GM23248 (cell line): ENCODE data around the gene HOXA11. TPM values are rescaled to one million over a fixed set of nuclear protein-coding genes. Genes with fewer than 3 reads are reported as not detected.

Experiments used
- DNase-seq: peaks from one replicate; pipeline ENCODE4 v3.0.0-alpha.2; 2015
- H2AFZ ChIP-seq: fragments of 200-600 bp; sonication (generic); 2 replicates; pipeline ENCODE4 v1.6.1; 2016; ENCODE audit warnings: antibody characterized with exemption
- H3F3A ChIP-seq: fragments of 200-600 bp; sonication (generic); 2 replicates; pipeline ENCODE4 v1.6.1; 2016; ENCODE audit warnings: mild to moderate bottlenecking, antibody characterized with exemption, mixed run types; ENCODE audit not compliant: insufficient read depth
- H3K27ac ChIP-seq: fragments of 200-600 bp; sonication (generic); 2 replicates; pipeline ENCODE4 v1.5.1; 2016; ENCODE audit warnings: mild to moderate bottlenecking
- H3K27me3 ChIP-seq: fragments of 200-600 bp; sonication (generic); replicated peaks from 2 replicates; pipeline ENCODE4 v1.6.1; 2016; ENCODE audit warnings: mild to moderate bottlenecking; ENCODE audit not compliant: insufficient read depth
- H3K36me3 ChIP-seq: fragments of 200-600 bp; sonication (generic); 2 replicates; pipeline ENCODE4 v1.6.1; 2016; ENCODE audit warnings: low read depth, mild to moderate bottlenecking
- H3K4me1 ChIP-seq: fragments of 200-600 bp; sonication (generic); 2 replicates; pipeline ENCODE4 v1.6.1; 2016; ENCODE audit warnings: mild to moderate bottlenecking; ENCODE audit not compliant: insufficient read depth
- H3K4me2 ChIP-seq: fragments of 200-600 bp; sonication (generic); one replicate; pipeline ENCODE4 v1.6.1; 2016; ENCODE audit warnings: mild to moderate bottlenecking; ENCODE audit not compliant: unreplicated experiment
- H3K4me3 ChIP-seq: fragments of 200-600 bp; sonication (generic); 2 replicates; pipeline ENCODE4 v1.5.1; 2016; ENCODE audit warnings: mild to moderate bottlenecking
- H3K79me2 ChIP-seq: fragments of 200-600 bp; sonication (generic); 2 replicates; pipeline ENCODE4 v1.6.1; 2016; ENCODE audit warnings: mild to moderate bottlenecking; ENCODE audit not compliant: insufficient read depth
- H3K9ac ChIP-seq: fragments of 200-600 bp; sonication (generic); 2 replicates; pipeline ENCODE4 v1.6.1; 2016; ENCODE audit warnings: mild to moderate bottlenecking
- H3K9me2 ChIP-seq: fragments of 200-600 bp; sonication (generic); 2 replicates; pipeline ENCODE4 v1.6.1; 2016; ENCODE audit warnings: mixed run types, mild to moderate bottlenecking, moderate library complexity; ENCODE audit not compliant: insufficient read depth
- H3K9me3 ChIP-seq: fragments of 200-600 bp; sonication (generic); one replicate; pipeline ENCODE4 v1.6.1; 2017; ENCODE audit warnings: low read depth
- H4K20me1 ChIP-seq: fragments of 200-600 bp; sonication (generic); 2 replicates; pipeline ENCODE4 v1.6.0; 2016; ENCODE audit not compliant: insufficient read depth
- EZH2 ChIP-seq: fragments of 200-600 bp; sonication (generic); IDR thresholded peaks from 2 replicates; pipeline ENCODE4 v1.6.1; 2018; ENCODE audit warnings: antibody characterized with exemption, mild to moderate bottlenecking; ENCODE audit not compliant: insufficient read depth, poor library complexity, severe bottlenecking
- EZH2phosphoT487 ChIP-seq: fragments of 200-600 bp; sonication (generic); IDR thresholded peaks from 2 replicates; pipeline ENCODE4 v1.6.1; 2018; ENCODE audit warnings: antibody characterized with exemption, moderate library complexity, mild to moderate bottlenecking, low read depth; ENCODE audit not compliant: insufficient read depth
- WGBS, 2 experiments: methylation state at CpG; one replicate each; pipeline ENCODE4 v1.1.6; 2015 to 2017; ENCODE audit warnings: low lambda C conversion rate in 2 of 2, low coverage in 1 of 2; ENCODE audit errors: missing lambda C conversion rate in 2 of 2; 5-methylcytosine and 5-hydroxymethylcytosine counted together
- in situ Hi-C: fragments of 300-500 bp; cut with MboI; formaldehyde crosslinking; loops from 2 replicates; pipeline ENCODE4 v1.15.0; 2020
- polyA plus RNA-seq: library from polyadenylated mRNA; unstranded; fragments of >200 nt; fragmentation: Nextera tagmentation; extraction: Ambion mirVana; gene quantifications from 2 replicates; pipeline ENCODE4 v1.2.1, GENCODE V29; 2016
- total RNA-seq: library from RNA; depleted of rRNA; stranded (reverse); fragments of >200 nt; shearing (Covaris generic); gene quantifications from 2 replicates; pipeline ENCODE4 v1.2.3, GENCODE V29; 2014

The HOXA11 gene
- total and polyA plus RNA-seq, 2 experiments from 2014 or later = 8.0 to 8.3 TPM

- TF ChIP-seq EZH2 (no peak), EZH2phosphoT487 (no peak)
- H4K20me1 ChIP-seq = no peaks in the 10 kb centered on the region
- peaks cover 11% of the 10 kb centered on the region for H3K4me1 ChIP-seq
- WGBS, 2 experiments = 79 to 86% methylated on average over 4 of the region's 4 CpGs
- no peak overlapping the region; the same call in 1 of the 2 replicates for H3K4me3 ChIP-seq
- in situ Hi-C loops = no loop called here
- H3F3A ChIP-seq = peaks cover 8% of the 10 kb centered on the region; the same call in 1 of the 2 replicates
- H2AFZ ChIP-seq = no peak overlapping the region
- DNase-seq = no peak
- H3K27me3 ChIP-seq = no peaks in the 10 kb centered on the region
- no peak overlapping the region for H3K4me2 ChIP-seq
- H3K9ac ChIP-seq = no peak overlapping the region
- H3K36me3 ChIP-seq = no peaks in the 10 kb centered on the region
- no peaks in the 10 kb centered on the region for H3K9me3 ChIP-seq
- no peak overlapping the region for H3K27ac ChIP-seq
- H3K9me2 ChIP-seq = no peaks in the 10 kb centered on the region
- H3K79me2 ChIP-seq = peaks cover 24% of the 10 kb centered on the region
Measured at GRCh38 chr7:27186668-27187474, 1.8 kb upstream of the HOXA11 start.

- 79 to 86% methylated on average over 24 of the region's 24 CpGs for WGBS, 2 experiments
- H3K9ac ChIP-seq = no peak overlapping the region
- H3K27me3 ChIP-seq = no peaks in the 10 kb centered on the region
Measured at GRCh38 chr7:27185854-27186667, 1.0 kb upstream of the HOXA11 start.

DNA sequence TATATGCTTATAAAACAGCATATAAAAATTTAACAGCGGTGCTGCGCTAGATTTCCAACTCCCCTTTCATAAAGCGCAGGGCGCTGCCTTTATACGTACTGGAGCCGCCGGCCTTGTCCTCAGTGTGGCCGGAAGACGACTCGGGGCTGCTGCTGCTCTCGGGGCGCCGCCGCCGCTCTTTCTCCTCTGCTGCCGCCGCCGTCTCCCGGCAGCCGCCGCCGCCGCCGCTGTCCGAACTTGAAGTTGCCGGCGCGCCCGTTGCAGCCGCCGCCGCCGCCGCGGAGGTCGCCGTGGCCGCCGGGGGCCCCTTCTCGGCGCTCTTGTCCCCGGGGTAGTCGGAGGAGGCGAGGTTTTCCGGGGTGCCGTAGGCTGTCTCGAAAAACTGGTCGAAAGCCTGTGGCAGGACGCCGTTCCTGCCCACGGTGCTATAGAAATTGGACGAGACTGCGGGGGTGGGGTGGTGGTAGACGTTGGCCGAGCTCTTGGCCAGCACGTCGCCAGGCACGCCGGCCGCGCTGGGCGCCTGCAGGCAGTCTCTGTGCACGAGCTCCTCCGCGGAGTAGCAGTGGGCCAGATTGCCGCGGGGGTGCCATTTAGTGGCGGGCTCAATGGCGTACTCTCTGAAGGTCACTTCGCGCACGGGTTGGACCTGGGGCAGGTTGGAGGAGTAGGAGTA is 557 bp downstream of the HOXA11 start:
- Histone ChIP-seq H3K9ac (peak overlapping the region; percentile 82), H3K9me3 (no peaks in the 10 kb centered on the region), H4K20me1 (no peaks in the 10 kb centered on the region), H3K4me2 (peak overlapping the region; percentile 100), H3K9me2 (no peaks in the 10 kb centered on the region), H3K79me2 (peaks cover 43% of the 10 kb centered on the region), H3K36me3 (no peaks in the 10 kb centered on the region), H3K4me3 (peak overlapping the region; percentile 87), H3K27ac (peak overlapping the region; percentile 69), H2AFZ (peak overlapping the region; percentile 84), H3F3A (peaks cover 8% of the 10 kb centered on the region; the same call in 1 of the 2 replicates), H3K27me3 (no peaks in the 10 kb centered on the region), H3K4me1 (peaks cover 29% of the 10 kb centered on the region)
- DNase-seq = peak; percentile 83
- in situ Hi-C loops = no loop called here
- 1 to 2% methylated on average over 65 to 70 of the region's 72 CpGs for WGBS, 2 experiments
- no peak for TF ChIP-seq EZH2
- no peak for TF ChIP-seq EZH2phosphoT487

More at GRCh38 chr7:27185854-27186667, 1.0 kb upstream of the HOXA11 start:
- in situ Hi-C loops = no loop called here
- no peak overlapping the region for H3K27ac ChIP-seq
- no peak for DNase-seq
- H2AFZ ChIP-seq = no peak overlapping the region
- no peaks in the 10 kb centered on the region for H3K36me3 ChIP-seq
- H3K4me2 ChIP-seq = no peak overlapping the region
- H3K79me2 ChIP-seq = peaks cover 31% of the 10 kb centered on the region
- TF ChIP-seq EZH2 (no peak), EZH2phosphoT487 (no peak)
- no peaks in the 10 kb centered on the region for H3K9me2 ChIP-seq
- H3K4me3 ChIP-seq = no peak overlapping the region; the same call in 1 of the 2 replicates
- H3K4me1 ChIP-seq = peaks cover 19% of the 10 kb centered on the region
- H4K20me1 ChIP-seq = no peaks in the 10 kb centered on the region
- H3F3A ChIP-seq = peaks cover 8% of the 10 kb centered on the region; the same call in 1 of the 2 replicates
- H3K9me3 ChIP-seq = no peaks in the 10 kb centered on the region
